Stimulated activated CD4-positive, alpha-beta T cell treated with anti-CD3 and anti-CD28 coated beads, Interleukin-15, amount 100 ng/mL, for 1 hour (primary cell): ENCODE data around the gene PCID2.
"Not testable (repeated sequence)": the region's sequence is repeated elsewhere in the genome, so short reads cannot be mapped to it uniquely, and the experiment has no call there.

Experiments
- DNase-seq, 2 donors: peaks; one replicate each; pipeline ENCODE4 v3.0.0-alpha.2; 2020; ENCODE audit warnings: low read depth in 1 of 2, low spot score in 1 of 2

PCID2 gene

GRCh38 chr13:113167155-113167554, 41.3 kb downstream of the PCID2 start:
- DNase-seq = no peak

GRCh38 chr13:113166681-113167080, 41.8 kb downstream of the PCID2 start:
- DNase-seq = no peak

- DNase-seq = no peak
Measured at GRCh38 chr13:113166266-113166665, 42.2 kb downstream of the PCID2 start.

DNA sequence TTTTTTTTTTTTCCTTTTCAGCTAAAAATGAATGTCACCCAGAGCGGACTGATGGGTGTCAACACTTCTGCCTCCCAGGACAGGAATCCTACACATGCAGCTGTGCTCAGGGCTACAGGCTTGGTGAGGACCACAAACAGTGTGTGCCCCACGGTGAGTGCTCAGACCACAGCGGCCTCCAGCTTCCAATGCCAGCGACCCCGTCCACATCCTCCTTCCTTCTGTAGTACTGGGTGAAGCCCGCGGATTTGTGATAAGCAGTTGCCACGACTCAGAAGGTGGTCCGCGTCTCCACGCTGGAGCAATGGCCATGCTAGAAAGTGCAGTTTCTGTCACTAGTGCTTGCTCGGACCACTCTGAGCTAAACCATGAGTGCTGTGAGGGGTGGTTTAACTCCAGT, 44.0 kb downstream of the PCID2 start:
- DNase-seq = no peak

DNA sequence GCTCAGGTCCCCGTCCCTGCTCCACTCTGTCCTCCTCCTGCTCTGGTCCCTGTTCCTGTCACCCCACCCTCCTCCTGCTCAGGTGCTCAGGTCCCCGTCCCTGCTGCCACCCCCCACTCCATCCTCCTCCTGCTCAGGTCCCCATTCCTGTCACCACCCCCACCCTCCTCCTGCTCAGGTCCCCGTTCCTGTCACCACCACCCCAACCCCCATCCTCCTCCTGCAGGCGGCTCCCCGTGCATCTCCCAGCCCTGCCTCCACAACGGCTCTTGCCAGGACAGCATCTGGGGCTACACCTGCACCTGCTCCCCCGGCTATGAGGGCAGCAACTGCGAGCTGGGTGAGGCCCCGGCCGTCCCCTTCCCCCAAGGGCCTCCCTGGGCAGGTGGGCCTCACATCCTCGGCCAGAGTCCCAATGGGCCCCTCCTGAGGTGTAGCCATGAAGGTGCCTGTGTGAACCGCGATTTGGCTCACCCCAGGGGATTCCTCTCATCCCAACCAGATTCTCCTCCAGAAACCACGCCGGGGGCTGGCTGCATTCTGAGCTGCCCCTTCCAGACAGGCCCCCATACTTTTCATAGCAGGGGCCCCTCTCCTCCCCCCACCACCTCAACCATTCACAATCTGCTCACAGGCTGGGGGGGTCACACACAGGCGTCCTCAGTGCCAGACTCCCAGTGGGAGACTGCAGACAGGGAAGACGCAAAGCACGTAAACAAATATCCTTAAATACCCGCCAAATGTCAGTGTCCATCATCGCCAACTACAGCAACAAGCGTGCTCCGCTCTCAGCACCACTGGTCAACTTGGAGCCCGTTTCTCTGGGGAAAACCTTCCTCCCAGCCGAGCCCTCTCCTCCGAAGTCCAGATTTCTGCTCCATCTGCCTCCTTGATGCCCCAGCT, 45.4 kb downstream of the PCID2 start:
- DNase-seq = no peak

GRCh38 chr13:113161975-113162374, 46.5 kb downstream of the PCID2 start:
- DNase-seq = not testable (repeated sequence)

GRCh38 chr13:113161433-113161832, 47.0 kb downstream of the PCID2 start:
- DNase-seq = no peak

DNA sequence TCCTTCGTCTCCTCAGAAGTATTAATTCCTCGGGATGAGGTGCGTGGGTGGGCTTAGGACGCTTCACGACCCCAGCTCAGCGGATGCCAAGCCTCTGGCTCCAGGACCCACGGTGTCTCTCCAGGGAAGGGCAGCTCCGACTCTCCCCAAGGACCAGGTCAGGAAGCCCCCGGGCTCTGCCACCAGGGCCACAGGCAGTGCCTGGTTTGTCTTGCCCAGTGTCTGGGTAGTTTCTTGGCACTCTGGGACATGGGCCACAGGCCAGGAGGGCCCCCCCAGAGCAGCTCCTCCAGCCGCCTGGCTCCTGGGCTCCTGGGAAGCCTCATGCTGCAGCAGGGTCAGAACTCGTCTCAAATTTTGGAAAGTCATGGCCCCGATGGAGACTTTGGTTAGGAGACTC, 47.5 kb downstream of the PCID2 start:
- DNase-seq = no peak

DNA sequence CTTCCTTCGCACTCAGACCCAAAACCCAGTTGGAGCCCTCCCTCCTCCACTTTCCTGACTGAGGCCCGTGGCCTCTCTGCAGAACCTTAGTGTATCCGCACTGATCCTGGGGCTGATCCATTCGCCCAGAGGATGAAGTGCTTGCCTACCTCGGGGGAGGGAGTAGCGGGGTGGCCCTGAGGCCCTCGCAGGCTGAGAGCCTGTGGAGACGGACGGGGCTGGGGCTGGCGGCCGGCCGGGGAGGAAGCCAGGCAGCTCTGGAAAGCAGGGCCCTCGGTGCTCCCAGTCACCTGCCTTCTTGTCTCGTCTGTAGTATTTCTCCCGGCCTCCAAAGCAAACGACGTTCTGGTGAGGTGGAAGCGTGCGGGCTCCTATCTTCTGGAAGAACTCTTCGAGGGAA, 48.8 kb downstream of the PCID2 start:
- DNase-seq = no peak

- DNase-seq = no peak
Measured at GRCh38 chr13:113158946-113159345, 49.5 kb downstream of the PCID2 start.

DNA sequence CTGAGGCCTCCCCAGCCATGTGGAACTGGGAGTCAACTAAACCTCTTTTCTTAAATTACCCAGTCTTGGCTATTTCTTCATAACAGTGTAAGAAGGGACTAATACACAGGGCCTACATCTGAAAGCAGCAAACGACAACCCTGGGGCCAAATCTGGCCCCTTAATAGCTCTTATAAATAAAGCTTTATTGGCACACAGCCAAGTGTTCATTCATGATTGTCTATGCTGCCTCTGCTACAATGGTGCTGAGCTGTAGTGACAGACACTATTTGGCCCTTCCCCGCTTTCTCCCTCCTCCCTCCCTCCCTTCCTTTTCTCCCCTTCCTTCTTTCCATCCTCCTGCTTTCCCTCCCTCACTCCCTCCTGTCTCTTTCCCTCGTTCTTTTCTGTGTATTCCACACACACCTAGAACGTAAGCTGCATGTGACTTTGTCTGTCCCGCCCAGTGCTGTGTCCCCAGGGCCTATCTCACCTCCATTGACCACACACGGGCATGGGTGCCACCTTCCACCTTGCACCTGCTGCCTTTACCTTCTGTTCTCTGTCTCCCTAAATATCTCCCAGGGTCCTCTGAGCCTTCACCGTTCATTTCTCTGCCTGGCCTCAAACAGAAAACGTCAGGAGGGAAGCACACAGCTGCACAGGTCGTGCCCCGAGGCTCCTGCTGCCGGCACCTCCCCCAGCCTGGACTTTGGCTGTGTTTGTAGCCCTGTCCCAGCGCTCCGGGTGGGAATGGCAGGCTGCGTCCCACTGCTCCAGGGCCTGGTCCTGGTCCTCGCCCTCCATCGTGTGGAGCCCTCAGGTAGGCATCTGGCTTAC, 50.3 kb downstream of the PCID2 start, which contains the start of gene PROZ:
TSS of gene PROZ (plus strand) at position 720 of the 819 bp plus-strand sequence. CDS start at position 733, 13 bp downstream.
- DNase-seq = no peak

DNA sequence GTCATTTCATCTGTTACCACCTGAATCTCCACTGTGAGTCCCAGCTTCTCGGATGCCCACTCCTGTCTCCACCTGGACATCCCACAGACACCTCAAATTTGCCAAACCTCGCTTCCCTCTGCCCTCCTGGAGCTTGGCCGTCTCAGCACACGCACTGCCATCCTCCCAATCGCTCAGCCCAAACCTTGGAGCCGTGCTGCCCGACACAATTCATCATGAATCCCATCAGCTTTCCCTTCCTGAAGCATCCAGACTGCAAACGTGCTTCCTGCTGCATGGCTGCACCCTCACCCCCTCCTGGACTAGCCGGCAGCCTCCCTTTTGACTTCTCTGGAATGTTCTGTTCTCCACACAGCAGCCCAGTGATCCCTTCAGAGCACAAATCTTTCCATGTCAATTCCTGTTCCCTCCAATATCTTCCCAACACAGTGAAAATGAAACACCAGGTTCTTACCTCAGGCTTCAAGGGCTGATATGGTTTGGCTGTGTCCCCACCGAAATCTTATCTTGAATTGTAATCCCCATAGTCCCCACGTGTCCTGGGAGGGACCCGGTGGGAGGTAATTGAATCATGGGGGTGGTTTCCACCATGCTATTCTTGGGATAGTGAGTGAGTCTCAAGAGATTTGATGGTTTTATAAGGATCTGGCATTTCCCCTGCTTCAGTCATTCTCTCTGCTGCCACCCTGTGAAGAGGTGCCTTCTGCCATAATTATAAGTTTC, 51.1 kb downstream of the PCID2 start:
- DNase-seq = no peak

GRCh38 chr13:113155982-113156655, 52.4 kb downstream of the PCID2 start:
- DNase-seq = no peak

GRCh38 chr13:113155201-113155600, 53.3 kb downstream of the PCID2 start:
- DNase-seq = no peak

- peak; percentile 53 to 60 for DNase-seq
Measured at GRCh38 chr13:113153810-113154748, 54.4 kb downstream of the PCID2 start.

DNA sequence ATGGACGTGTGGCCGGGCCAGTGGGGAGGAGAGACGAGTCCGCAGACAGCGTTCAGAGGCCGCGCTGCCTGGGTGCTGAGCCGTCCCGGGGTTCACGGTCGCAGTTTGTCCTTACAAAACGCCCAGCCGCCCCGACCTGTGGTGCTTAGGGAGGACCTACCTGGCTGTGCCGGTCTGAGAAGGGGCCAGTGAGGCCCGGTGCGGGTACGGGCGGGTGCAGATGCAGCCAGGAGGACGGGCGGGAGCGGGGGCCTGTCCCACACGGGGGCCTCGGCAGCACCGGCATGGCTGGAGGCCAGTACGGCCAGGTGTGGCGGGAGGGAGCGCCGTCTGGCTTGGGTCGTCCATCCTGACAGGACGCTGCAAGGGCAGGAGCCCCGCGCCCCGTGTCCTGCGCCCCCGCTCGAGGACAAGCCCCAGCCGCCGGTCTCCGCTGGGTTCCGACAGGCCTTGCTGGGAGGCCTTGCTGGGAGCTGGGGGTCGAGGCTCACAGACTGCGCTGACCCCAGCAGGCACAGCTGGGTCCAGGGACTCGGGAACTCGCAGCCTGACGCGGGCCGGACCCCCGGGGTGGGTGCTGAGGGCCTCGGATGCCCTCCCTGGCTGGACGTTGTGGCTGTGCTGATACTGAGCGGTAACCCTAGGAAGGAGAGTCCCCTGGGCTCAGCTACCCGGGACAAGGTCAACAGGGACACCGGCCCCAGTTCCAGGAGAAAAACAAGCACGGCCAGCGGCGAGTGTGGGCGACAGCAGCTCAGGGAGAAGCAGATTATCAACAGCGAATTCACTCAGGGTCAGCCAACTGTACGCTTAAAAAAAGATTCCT, 55.3 kb downstream of the PCID2 start:
- peak in 1 of 2 donors; percentile 15 for DNase-seq

- no peak for DNase-seq
Measured at GRCh38 chr13:113152691-113152983, 55.8 kb downstream of the PCID2 start.

- no peak for DNase-seq
Measured at GRCh38 chr13:113151745-113152690, 56.5 kb downstream of the PCID2 start.
